Gastrocnemius medialis (tissue), 4 donors: ENCODE data around the gene C3AR1. TPM values are rescaled to one million over a fixed set of nuclear protein-coding genes. Genes with fewer than 3 reads are reported as not detected.
A peak's percentile ranks its signal among the peaks of the same experiment; 100 is the strongest.

Experiments used
- ATAC-seq, 2 donors: fragments of 150-250 bp; one replicate each; pipeline ENCODE4 v1.9.1; 2016
- DNase-seq, 2 donors: peaks; one replicate each; pipeline ENCODE4 v3.0.0-alpha.2; 2019
- H3K27ac ChIP-seq, 4 donors: fragments of 200-600 bp; sonication (generic); 1 replicate in 1 of 4; 2 replicates in 3 of 4; pipeline ENCODE4 v1.5.1; 2016 to 2018; ENCODE audit warnings: mild to moderate bottlenecking in 2 of 4, moderate library complexity in 1 of 4
- H3K27me3 ChIP-seq, 3 donors: fragments of 200-600 bp; sonication (generic) in 2 of 3; 1 replicate in 1 of 3; 2 replicates in 2 of 3; pipeline versions ENCODE4 v1.5.1 to v1.6.0; 2016 to 2019; ENCODE audit warnings: mild to moderate bottlenecking in 1 of 3, moderate library complexity in 1 of 3
- H3K36me3 ChIP-seq, 2 donors: fragments of 200-600 bp; sonication (generic) in 1 of 2; one replicate each; pipeline ENCODE4 v1.5.1; 2017 to 2018
- H3K4me1 ChIP-seq, 2 donors: fragments of 200-600 bp; sonication (generic) in 1 of 2; one replicate each; pipeline ENCODE4 v1.5.1; 2016 to 2017; ENCODE audit warnings: mild to moderate bottlenecking in 2 of 2
- H3K4me3 ChIP-seq, 4 donors: fragments of 200-600 bp; sonication (generic) in 3 of 4; 1 replicate in 1 of 4; 2 replicates in 3 of 4; pipeline ENCODE4 v1.5.1; 2016 to 2019; ENCODE audit warnings: mild to moderate bottlenecking in 2 of 4
- H3K9me3 ChIP-seq, 3 donors: fragments of 200-600 bp; sonication (generic) in 2 of 3; 1 replicate in 1 of 3; 2 replicates in 2 of 3; pipeline ENCODE4 v1.5.1; 2016 to 2019
- CTCF ChIP-seq, 5 experiments: fragments of 450-650 bp in 3 of 5; fragments of 200-600 bp in 2 of 5; sonication (generic) in 2 of 5; IDR thresholded peaks in 4 of 5; conservative IDR thresholded peaks in 1 of 5; 1 replicate in 4 of 5; 2 replicates in 1 of 5; pipeline ENCODE4 v1.5.1; 2016 to 2019; ENCODE audit warnings: antibody characterized with exemption in 5 of 5, mild to moderate bottlenecking in 3 of 5, moderate library complexity in 3 of 5
- POLR2A ChIP-seq, 2 donors: fragments of 450-650 bp; IDR thresholded peaks; one replicate each; pipeline ENCODE4 v1.6.1; 2017; ENCODE audit warnings: antibody characterized with exemption in 2 of 2, mild to moderate bottlenecking in 2 of 2, moderate library complexity in 2 of 2
- in situ Hi-C, 4 donors: fragments of 200-750 bp; cut with MboI; loops; one replicate each; pipeline versions ENCODE4 v1.15.0 to v1.8.0; 2017; ENCODE audit warnings: low sequenced_read_pairs in 4 of 4
- intact Hi-C: fragments of 100-400 bp; cut with DNase I; formaldehyde crosslinking; loops from one replicate; pipeline ENCODE4 v1.15.1; 2023; ENCODE audit warnings: low total_unique reads
- total RNA-seq, 4 donors: library from RNA; depleted of rRNA; stranded (reverse); fragments of >200 nt; gene quantifications; one replicate each; pipeline versions ENCODE4 v1.1.0 to v1.2.3, GENCODE V29; 2016

The C3AR1 gene
- total RNA-seq, 4 donors from 2014 or later, result 0.95 to 4.7 (median 2.4) TPM

GRCh38 chr12:8037947-8038346 is 28.2 kb downstream of the C3AR1 start:
- peak overlapping the region in 1 of 4 donors; percentile 22 for H3K4me3 ChIP-seq
- in situ Hi-C loops, result loop anchor here in 2 of 4 donors (5.0 to 25.0 kb wide), 2 partner anchors 44 to 851 kb away; partner anchors contain the start of genes PEX5 (in 2 of the 2) and NECAP1 (in 1 of the 2)
- no peak for DNase-seq
- no peak for TF ChIP-seq POLR2A (IDR thresholded peaks at IDR 0.05)
- TF ChIP-seq CTCF (IDR thresholded peaks at IDR 0.05 in 4 of 5, conservative IDR thresholded peaks at IDR 0.05 in 1 of 5), result no peak
- H3K4me1 ChIP-seq, result peaks cover 60 to 63% of the 10 kb centered on the region in 2 donors
- ATAC-seq, result no peak
- intact Hi-C loops, result loop anchor here (1.0 to 10.0 kb wide), 2 partner anchors 44 to 207 kb away; partner anchors contain the start of gene NECAP1
- no peaks in the 10 kb centered on the region for H3K9me3 ChIP-seq
- H3K27ac ChIP-seq, result peak overlapping the region; percentile 89 to 98 (median 95)
- H3K36me3 ChIP-seq, result peaks cover 5 to 33% of the 10 kb centered on the region in 2 donors
- H3K27me3 ChIP-seq, result no peaks in the 10 kb centered on the region

- TF ChIP-seq CTCF (IDR thresholded peaks at IDR 0.05 in 4 of 5, conservative IDR thresholded peaks at IDR 0.05 in 1 of 5) (no peak), POLR2A (IDR thresholded peaks at IDR 0.05) (no peak)
- in situ Hi-C loops (loop anchor here in 2 of 4 donors (5.0 to 25.0 kb wide), 2 partner anchors 45 to 850 kb away; partner anchors contain the start of genes PEX5 (in 2 of the 2) and NECAP1 (in 1 of the 2)), intact Hi-C loops (loop anchor here (10.0 kb wide), 1 partner anchor 208 kb away; no protein-coding TSS in a partner anchor)
- H3K27ac ChIP-seq, result peak overlapping the region; percentile 89 to 98 (median 95)
- DNase-seq (no peak), ATAC-seq (no peak)
- peak overlapping the region in 1 of 4 donors; percentile 1 for H3K4me3 ChIP-seq
- H3K9me3 ChIP-seq, result no peaks in the 10 kb centered on the region
- peaks cover 2 to 25% of the 10 kb centered on the region in 2 donors for H3K36me3 ChIP-seq
- peaks cover 60 to 63% of the 10 kb centered on the region in 2 donors for H3K4me1 ChIP-seq
- H3K27me3 ChIP-seq, result no peaks in the 10 kb centered on the region
These were observed 29.0 kb downstream of the C3AR1 start for GRCh38 chr12:8037046-8037663.

GRCh38 chr12:8036346-8036745 is 29.8 kb downstream of the C3AR1 start:
- Histone ChIP-seq H3K27ac (peak overlapping the region; percentile 89 to 98 (median 95)), H3K27me3 (no peaks in the 10 kb centered on the region), H3K9me3 (no peaks in the 10 kb centered on the region), H3K36me3 (peaks cover 0 to 17% of the 10 kb centered on the region in 2 donors), H3K4me1 (peaks cover 66 to 68% of the 10 kb centered on the region in 2 donors), H3K4me3 (peak overlapping the region in 1 of 4 donors; percentile 84)
- in situ Hi-C loops (loop anchor here in 2 of 4 donors (5.0 to 25.0 kb wide), 2 partner anchors 46 to 849 kb away; partner anchors contain the start of genes PEX5 (in 2 of the 2) and NECAP1 (in 1 of the 2)), intact Hi-C loops (loop anchor here (10.0 kb wide), 1 partner anchor 208 kb away; no protein-coding TSS in a partner anchor)
- DNase-seq (peak; percentile 47 to 56), ATAC-seq (peak in 1 of 2 donors; percentile 35)
- TF ChIP-seq POLR2A (IDR thresholded peaks at IDR 0.05), result no peak
- no peak for TF ChIP-seq CTCF (IDR thresholded peaks at IDR 0.05 in 4 of 5, conservative IDR thresholded peaks at IDR 0.05 in 1 of 5)

GRCh38 chr12:8035440-8036010 is 30.6 kb downstream of the C3AR1 start:
- in situ Hi-C loops, result loop anchor here in 2 of 4 donors (5.0 to 25.0 kb wide), 2 partner anchors 47 to 848 kb away; partner anchors contain the start of genes PEX5 (in 2 of the 2) and NECAP1 (in 1 of the 2)
- Histone ChIP-seq H3K36me3 (peaks cover 0 to 9% of the 10 kb centered on the region in 2 donors), H3K4me3 (peak overlapping the region in 2 of 4 donors; percentile 84 to 99), H3K9me3 (no peaks in the 10 kb centered on the region), H3K27me3 (no peaks in the 10 kb centered on the region), H3K27ac (peak overlapping the region; percentile 89 to 98 (median 95)), H3K4me1 (peaks cover 66 to 68% of the 10 kb centered on the region in 2 donors)
- ATAC-seq (no peak), DNase-seq (no peak)
- no peak for TF ChIP-seq CTCF (IDR thresholded peaks at IDR 0.05 in 4 of 5, conservative IDR thresholded peaks at IDR 0.05 in 1 of 5)
- no peak for TF ChIP-seq POLR2A (IDR thresholded peaks at IDR 0.05)
- intact Hi-C loops, result loop anchor here (10.0 kb wide), 1 partner anchor 209 kb away; no protein-coding TSS in a partner anchor
